Urinary bladder (tissue), 4 donors: ENCODE results near the gene GPR107. TPM values are rescaled to one million over a fixed set of nuclear protein-coding genes. Genes with fewer than 3 reads are reported as not detected.

Experiments
- DNase-seq: peaks from one replicate; pipeline ENCODE4 v3.0.0-alpha.2; 2015; ENCODE audit errors: extremely low spot score
- H3K27ac ChIP-seq: one replicate; pipeline ENCODE4 v1.5.1; 2013; ENCODE audit warnings: low read depth, mild to moderate bottlenecking, moderate library complexity
- H3K36me3 ChIP-seq: one replicate; pipeline ENCODE4 v1.6.1; 2013; ENCODE audit warnings: mild to moderate bottlenecking, moderate library complexity; ENCODE audit not compliant: insufficient read depth
- H3K4me1 ChIP-seq: one replicate; pipeline ENCODE4 v1.6.1; 2013; ENCODE audit warnings: mild to moderate bottlenecking, moderate library complexity; ENCODE audit not compliant: insufficient read depth
- H3K4me3 ChIP-seq: one replicate; pipeline ENCODE4 v1.5.1; 2013; ENCODE audit warnings: low read depth, low read length
- WGBS: extraction: QIAGEN DNeasy Blood & Tissue Kit; methylation state at CpG from one replicate; pipeline ENCODE4 v1.1.7; 2013; 5-methylcytosine and 5-hydroxymethylcytosine counted together
- polyA plus RNA-seq: library from polyadenylated mRNA; stranded (reverse); fragments of 200-250 nt; gene quantifications from one replicate; pipeline ENCODE4 v1.2.3, GENCODE V29; 2013
- total RNA-seq: library from RNA; depleted of rRNA; stranded (reverse); fragments of >200 nt; gene quantifications from one replicate; pipeline ENCODE4 v1.2.3, GENCODE V29; 2014
- donor health status: healthy with polysubstance abuse.
- donor health status: healthy.

GPR107 gene
- total and polyA plus RNA-seq, 2 donors = 27.6 to 30.1 TPM

- no peaks in the 10 kb centered on the region for H3K4me1 ChIP-seq
- no peak overlapping the region for H3K27ac ChIP-seq
- no peak overlapping the region for H3K4me3 ChIP-seq
- H3K36me3 ChIP-seq = no peaks in the 10 kb centered on the region
- no peak for DNase-seq
- WGBS = 81% methylated on average over 5 of the region's 5 CpGs
Observed at GRCh38 chr9:130147198-130147597, 93.5 kb downstream of the GPR107 start.

DNA sequence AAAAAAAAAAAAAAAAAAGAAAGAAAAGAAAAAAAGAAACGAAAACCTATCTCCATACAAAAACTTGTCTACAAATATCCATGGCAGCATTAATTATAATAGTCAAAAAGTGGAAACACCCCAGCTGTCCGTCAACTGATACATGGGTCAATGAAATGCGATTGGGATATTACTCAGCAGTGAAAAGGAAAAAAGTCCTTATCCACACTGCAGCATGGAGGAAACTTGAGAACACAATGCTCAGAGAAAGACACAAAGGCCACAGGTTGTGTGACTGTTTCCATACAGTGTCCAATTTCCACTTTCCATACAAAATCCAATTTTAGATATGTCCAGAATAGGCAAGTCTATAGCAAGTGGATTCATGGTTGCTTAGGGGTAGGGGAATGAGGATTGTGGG, 94.2 kb downstream of the GPR107 start:
- Histone ChIP-seq H3K4me3 (no peak overlapping the region), H3K27ac (no peak overlapping the region), H3K4me1 (no peaks in the 10 kb centered on the region), H3K36me3 (no peaks in the 10 kb centered on the region)
- 96% methylated on average over 3 of the region's 3 CpGs for WGBS
- DNase-seq = no peak

DNA sequence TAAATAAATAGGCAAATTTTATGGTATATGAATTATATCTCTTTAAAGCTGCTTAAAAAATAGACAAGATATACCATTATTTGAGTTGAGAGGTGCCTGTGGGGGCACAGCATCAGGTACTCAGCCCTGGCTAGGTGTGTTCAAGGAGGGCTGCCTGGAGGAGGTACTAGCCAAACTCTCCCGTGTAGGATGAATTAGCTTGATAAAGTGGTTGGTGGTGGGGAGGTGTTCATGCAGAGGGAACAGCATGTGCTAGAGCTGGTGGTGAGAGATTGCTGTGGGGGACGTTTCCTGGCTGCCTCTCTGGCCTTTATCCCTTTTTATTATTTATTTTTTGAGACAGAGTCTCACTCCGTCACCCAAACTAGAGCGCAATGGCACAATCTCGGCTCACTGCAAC, 95.3 kb downstream of the GPR107 start:
- WGBS = 86% methylated on average over 5 of the region's 5 CpGs
- H3K4me1 ChIP-seq = no peaks in the 10 kb centered on the region
- no peak for DNase-seq

DNA sequence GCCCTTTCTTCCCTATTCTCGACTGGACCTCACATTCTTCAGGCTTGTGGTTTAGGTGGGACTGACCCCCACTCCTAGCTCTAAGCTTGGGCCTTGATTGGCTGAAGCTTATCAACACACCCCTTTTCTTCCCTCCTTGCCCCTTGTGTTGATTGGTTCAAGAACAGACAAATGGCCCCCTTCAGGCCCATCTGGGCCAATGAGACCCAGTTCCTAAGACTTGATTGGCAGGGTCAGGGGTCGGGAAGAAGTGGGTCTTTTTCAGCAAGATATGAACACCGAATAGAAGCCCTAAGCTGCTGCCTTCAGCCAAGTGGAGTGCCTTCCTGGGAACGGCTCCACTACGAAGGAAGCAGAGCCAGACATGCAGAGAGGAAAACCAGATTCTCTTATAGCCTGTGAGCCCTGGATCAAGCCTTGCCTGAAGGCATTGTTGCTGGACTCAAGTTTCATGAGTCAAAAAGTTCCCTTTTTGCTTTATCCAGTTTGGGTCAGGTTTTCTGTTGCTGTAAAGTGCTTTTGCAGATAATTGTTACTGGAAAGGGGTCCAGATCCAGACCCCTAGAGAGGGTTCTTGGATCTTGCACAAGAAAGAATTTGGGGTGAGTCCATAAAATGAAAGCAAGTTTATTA, 96.1 kb downstream of the GPR107 start:
- Histone ChIP-seq H3K36me3 (no peaks in the 10 kb centered on the region), H3K4me3 (no peak overlapping the region), H3K27ac (no peak overlapping the region), H3K4me1 (no peaks in the 10 kb centered on the region)
- DNase-seq = no peak
- 89% methylated on average over 5 of the region's 5 CpGs for WGBS

More for the DNA sequence above, 95.3 kb downstream of the GPR107 start:
- Histone ChIP-seq H3K36me3 (no peaks in the 10 kb centered on the region), H3K4me3 (no peak overlapping the region), H3K27ac (no peak overlapping the region)

DNA sequence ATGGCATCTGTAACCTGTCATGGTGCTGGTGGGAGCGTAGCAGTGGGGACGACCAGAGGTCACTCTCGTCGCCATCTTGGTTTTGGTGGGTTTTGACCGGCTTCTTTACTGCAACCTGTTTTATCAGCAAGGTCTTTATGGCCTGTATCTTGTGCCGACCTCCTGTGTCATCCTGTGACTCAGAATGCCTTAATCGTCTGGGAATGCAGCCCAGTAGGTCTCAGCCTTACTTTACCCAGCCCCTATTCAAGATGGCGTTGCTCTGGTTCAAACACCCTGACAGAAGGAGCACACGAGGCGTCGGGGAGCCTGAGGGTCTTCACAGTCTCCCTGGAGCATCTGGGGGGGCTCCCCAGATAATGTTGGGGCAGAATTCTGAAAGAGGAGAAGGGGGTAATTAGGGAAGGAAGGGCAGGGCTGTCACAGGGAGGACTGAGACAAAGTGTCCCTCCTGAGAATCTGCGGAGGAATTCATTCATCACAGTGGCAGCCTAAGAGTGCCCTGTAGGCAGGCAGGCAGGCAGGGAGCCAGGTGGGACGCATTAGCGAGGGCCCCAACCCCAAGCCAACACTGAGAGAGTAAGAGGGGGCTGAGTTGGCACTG, 97.2 kb downstream of the GPR107 start:
- WGBS = 75% methylated on average over 14 of the region's 14 CpGs
- no peak for DNase-seq
- H3K4me1 ChIP-seq = no peaks in the 10 kb centered on the region
- no peaks in the 10 kb centered on the region for H3K36me3 ChIP-seq
- no peak overlapping the region for H3K27ac ChIP-seq
- no peak overlapping the region for H3K4me3 ChIP-seq

DNA sequence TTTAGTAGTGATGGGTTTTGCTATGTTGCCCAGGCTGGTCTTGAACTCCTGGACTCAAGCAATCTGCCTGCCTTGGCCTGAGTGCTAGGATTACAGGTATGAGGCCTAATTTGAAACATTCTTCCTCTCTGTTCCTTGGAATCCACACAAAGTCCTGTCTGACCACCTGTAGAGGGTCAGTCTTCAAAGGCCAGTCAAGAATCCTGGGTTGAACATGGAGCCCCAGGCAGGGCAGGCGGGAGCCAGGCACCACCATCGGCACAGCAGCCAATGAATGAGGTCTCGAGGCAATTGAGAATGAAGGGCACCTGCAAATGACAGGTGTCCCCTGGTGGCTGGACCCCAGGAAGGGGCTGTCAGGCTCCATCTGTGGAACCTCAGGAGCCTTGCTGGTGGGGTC, 101.1 kb downstream of the GPR107 start:
- H3K4me1 ChIP-seq = no peaks in the 10 kb centered on the region
- DNase-seq = no peak
- 92% methylated on average over 3 of the region's 3 CpGs for WGBS
- no peak overlapping the region for H3K4me3 ChIP-seq
- H3K27ac ChIP-seq = no peak overlapping the region
- H3K36me3 ChIP-seq = no peaks in the 10 kb centered on the region

DNA sequence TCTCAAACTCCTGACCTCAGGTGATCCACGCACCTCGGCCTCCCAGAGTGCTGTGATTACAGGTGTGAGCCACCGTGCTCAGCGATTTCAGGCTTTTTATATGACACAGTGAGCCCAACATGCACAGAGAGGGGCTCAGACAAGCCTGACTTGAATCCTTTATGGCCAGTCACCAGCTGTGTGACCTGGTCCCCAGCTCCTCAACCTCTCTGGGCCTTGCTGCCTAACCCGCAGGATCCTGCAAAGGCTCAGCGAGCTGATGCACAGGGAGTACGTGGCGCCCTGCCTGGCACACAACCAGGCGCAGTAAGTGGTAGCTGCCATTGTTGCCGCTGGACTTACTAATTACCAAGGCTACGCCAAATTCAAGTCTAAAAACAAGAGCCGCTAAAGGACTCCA, 101.9 kb downstream of the GPR107 start:
- Histone ChIP-seq H3K27ac (no peak overlapping the region), H3K4me3 (no peak overlapping the region), H3K36me3 (no peaks in the 10 kb centered on the region), H3K4me1 (no peaks in the 10 kb centered on the region)
- 97% methylated on average over 12 of the region's 12 CpGs for WGBS
- DNase-seq = no peak

GRCh38 chr9:130156672-130157071, 103.0 kb downstream of the GPR107 start:
- Histone ChIP-seq H3K4me3 (no peak overlapping the region), H3K4me1 (no peaks in the 10 kb centered on the region), H3K27ac (no peak overlapping the region), H3K36me3 (no peaks in the 10 kb centered on the region)
- DNase-seq = no peak
- 55% methylated on average over 6 of the region's 6 CpGs for whole genome bisulfite sequencing

GRCh38 chr9:130157079-130157478, 103.4 kb downstream of the GPR107 start:
- Histone ChIP-seq H3K36me3 (no peaks in the 10 kb centered on the region), H3K27ac (no peak overlapping the region), H3K4me1 (no peaks in the 10 kb centered on the region), H3K4me3 (no peak overlapping the region)
- WGBS = 70% methylated on average over 7 of the region's 7 CpGs
- no peak for DNase-seq

- DNase-seq = no peak
- WGBS = 92% methylated on average over 8 of the region's 8 CpGs
- no peaks in the 10 kb centered on the region for H3K4me1 ChIP-seq
- H3K36me3 ChIP-seq = no peaks in the 10 kb centered on the region
- no peak overlapping the region for H3K4me3 ChIP-seq
- no peak overlapping the region for H3K27ac ChIP-seq
Observed at GRCh38 chr9:130158001-130158400, 104.3 kb downstream of the GPR107 start.

- no peaks in the 10 kb centered on the region for H3K4me1 ChIP-seq
- 76% methylated on average over 8 of the region's 8 CpGs for WGBS
- H3K4me3 ChIP-seq = no peak overlapping the region
Observed at GRCh38 chr9:130159057-130159456, 105.4 kb downstream of the GPR107 start.

GRCh38 chr9:130159915-130160670, 106.4 kb downstream of the GPR107 start:
- no peak overlapping the region for H3K4me3 ChIP-seq
- WGBS = 89% methylated on average over 10 of the region's 10 CpGs
- no peak for DNase-seq
- no peaks in the 10 kb centered on the region for H3K36me3 ChIP-seq
- no peaks in the 10 kb centered on the region for H3K4me1 ChIP-seq
- H3K27ac ChIP-seq = no peak overlapping the region

More at GRCh38 chr9:130159057-130159456, 105.4 kb downstream of the GPR107 start:
- Histone ChIP-seq H3K27ac (no peak overlapping the region), H3K36me3 (no peaks in the 10 kb centered on the region)
- DNase-seq = no peak

- DNase-seq = no peak
- WGBS = 95% methylated on average over 3 of the region's 3 CpGs
- no peak overlapping the region for H3K4me3 ChIP-seq
Observed at GRCh38 chr9:130160862-130161470, 107.3 kb downstream of the GPR107 start.

DNA sequence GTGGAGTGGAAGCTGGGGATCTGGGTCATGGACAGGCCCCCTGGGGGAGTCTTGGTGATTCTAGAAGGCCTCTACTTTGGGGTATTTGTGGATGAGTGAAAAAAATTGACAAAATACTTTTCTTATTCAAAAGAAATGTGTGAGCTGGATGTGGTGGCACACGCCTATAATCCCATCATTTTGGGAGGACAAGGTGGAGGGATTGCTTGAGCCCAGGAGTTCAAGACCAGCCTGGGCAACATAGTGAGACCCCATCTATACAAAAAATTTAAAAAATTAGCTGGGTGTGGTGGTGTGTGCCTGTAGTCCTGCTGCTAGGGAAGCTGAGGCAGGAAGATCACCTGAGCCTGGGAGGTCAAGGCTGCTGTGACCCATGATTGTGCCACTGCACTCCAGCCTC, 111.9 kb downstream of the GPR107 start:
- Histone ChIP-seq H3K36me3 (no peaks in the 10 kb centered on the region), H3K4me3 (no peak overlapping the region), H3K4me1 (no peaks in the 10 kb centered on the region), H3K27ac (no peak overlapping the region)
- WGBS = 90% methylated on average over 1 of the region's 1 CpG
- no peak for DNase-seq

More at GRCh38 chr9:130160862-130161470, 107.3 kb downstream of the GPR107 start:
- no peaks in the 10 kb centered on the region for H3K4me1 ChIP-seq
- H3K36me3 ChIP-seq = no peaks in the 10 kb centered on the region
- no peak overlapping the region for H3K27ac ChIP-seq
